ENCODE results near the gene SCRT2.

The SCRT2 gene

GRCh38 chr20:611843-612185 is 63.8 kb downstream of the SCRT2 start:
- no peak for TF ChIP-seq CTCF (IDR thresholded peaks at IDR 0.05)
- no peak for TF ChIP-seq ZFX (IDR thresholded peaks at IDR 0.05; ENCODE audit: borderline replicate concordance)
- no peak overlapping the region for H3K27ac ChIP-seq

Data from 22Rv1 (cell line).